Measurements from ENCODE around the gene TRAF7. TPM values are rescaled to one million over a fixed set of nuclear protein-coding genes. Genes with fewer than 3 reads are reported as not detected.
"Not testable (repeated sequence)": the region's sequence is repeated elsewhere in the genome, so short reads cannot be mapped to it uniquely, and the experiment has no call there.

Gene TRAF7
- total RNA-seq, 1 experiment from 2014 or later: 160 TPM

GRCh38 chr16:2203119-2203688, 47.6 kb downstream of the TRAF7 start:
- CTCF ChIA-PET: interaction anchor here (3.0 kb wide), 1 partner anchor 8 kb away, joined by 11 read pairs; no protein-coding TSS in a partner anchor
- H3K9me3 ChIP-seq (ENCODE audit: control insufficient read depth in 1 of 2, insufficient read depth in 1 of 2, low read depth in 1 of 2, low read length in 2 of 2); H3K4me2 ChIP-seq (ENCODE audit: low read length); H3K9ac ChIP-seq (ENCODE audit: low read length); H3K9me2 ChIP-seq (ENCODE audit: insufficient read depth); ATAC-seq; H4K20me1 ChIP-seq (ENCODE audit: insufficient read depth); DNase-seq (ENCODE audit: low read depth, low spot score); intact Hi-C loops (cut with micrococcal nuclease); H3K27me3 ChIP-seq (ENCODE audit: insufficient read depth, low read length); BruUV-seq (replicated peaks); H3K4me3 ChIP-seq (replicated peaks in 1 of 2; ENCODE audit: low read depth in 1 of 2, low read length in 2 of 2); H3K27ac ChIP-seq (ENCODE audit: low read depth, low read length); H2AFZ ChIP-seq (ENCODE audit: low read depth, low read length, poor library complexity, severe bottlenecking): not testable (repeated sequence)
- Histone ChIP-seq H3K79me2 (ENCODE audit: insufficient read depth, low read length) (peaks cover 20% of the 10 kb centered on the region), H3K36me3 (ENCODE audit: control insufficient read depth in 1 of 2, insufficient read depth in 2 of 2, low read length in 2 of 2) (peaks cover 3 to 16% of the 10 kb centered on the region in 2 experiments; a peak in 3 of 4 replicates), H3K4me1 (ENCODE audit: control insufficient read depth in 1 of 2, insufficient read depth in 2 of 2, low read length in 2 of 2) (peaks cover 5 to 23% of the 10 kb centered on the region in 2 experiments)
- POLR2A ChIA-PET: interaction anchor here (1.1 to 1.2 kb wide), 3 partner anchors 12 to 49 kb away, joined by 3 to 6 read pairs (median 3); partner anchors contain the start of gene TRAF7
- RAD21 ChIA-PET (ENCODE audit: low non-redundant PET in 1 of 2, low total read pairs in 2 of 2, uncharacterized antibody in 2 of 2, unreplicated experiment in 2 of 2): interaction anchor here in 1 of 2 experiments (0.6 kb wide), 1 partner anchor 173 kb away, joined by 4 read pairs; no protein-coding TSS in a partner anchor

GRCh38 chr16:2204416-2205103, 49.0 kb downstream of the TRAF7 start:
- Histone ChIP-seq H3K4me3 (replicated peaks in 1 of 2; ENCODE audit: low read depth in 1 of 2, low read length in 2 of 2) (peak overlapping the region; percentile 81 to 86), H3K4me2 (ENCODE audit: low read length) (peak overlapping the region; percentile 99), H3K27me3 (ENCODE audit: insufficient read depth, low read length) (no peaks in the 10 kb centered on the region), H3K36me3 (ENCODE audit: control insufficient read depth in 1 of 2, insufficient read depth in 2 of 2, low read length in 2 of 2) (peaks cover 4 to 19% of the 10 kb centered on the region in 2 experiments; a peak in 3 of 4 replicates), H2AFZ (ENCODE audit: low read depth, low read length, poor library complexity, severe bottlenecking) (no peak overlapping the region), H3K27ac (ENCODE audit: low read depth, low read length) (peak overlapping the region; percentile 94), H3K9ac (ENCODE audit: low read length) (peak overlapping the region; percentile 81), H3K79me2 (ENCODE audit: insufficient read depth, low read length) (peaks cover 20% of the 10 kb centered on the region), H3K4me1 (ENCODE audit: control insufficient read depth in 1 of 2, insufficient read depth in 2 of 2, low read length in 2 of 2) (peaks cover 5 to 23% of the 10 kb centered on the region in 2 experiments), H3K9me2 (ENCODE audit: insufficient read depth) (no peaks in the 10 kb centered on the region), H4K20me1 (ENCODE audit: insufficient read depth) (no peaks in the 10 kb centered on the region), H3K9me3 (ENCODE audit: control insufficient read depth in 1 of 2, insufficient read depth in 1 of 2, low read depth in 1 of 2, low read length in 2 of 2) (no peaks in the 10 kb centered on the region)
- DNase-seq (ENCODE audit: low read depth, low spot score) (no peak), ATAC-seq (peak; percentile 12)
- TF ChIP-seq ZNF274 (IDR thresholded peaks at IDR 0.05; ENCODE audit: low read depth, low read length): no peak
- no peak for TF ChIP-seq ELF1 (IDR thresholded peaks at IDR 0.05; ENCODE audit: borderline replicate concordance, low read depth)
- TF ChIP-seq ZFX (IDR thresholded peaks at IDR 0.05): no peak
- no peak for TF ChIP-seq ATF3 (IDR thresholded peaks at IDR 0.05)
- TF ChIP-seq TCF7L2 (IDR thresholded peaks at IDR 0.05; ENCODE audit: borderline replicate concordance, extremely low read depth, insufficient read depth, insufficient read length): no peak
- TF ChIP-seq EGR1 (IDR thresholded peaks at IDR 0.05; ENCODE audit: low read depth): no peak
- no peak for TF ChIP-seq FOSL1 (IDR thresholded peaks at IDR 0.05; ENCODE audit: low read depth)
- TF ChIP-seq CBX3 (IDR thresholded peaks at IDR 0.05; ENCODE audit: low read depth): no peak
- no peak for TF ChIP-seq ZBTB33 (IDR thresholded peaks at IDR 0.05; ENCODE audit: extremely low read depth, insufficient replicate concordance, low read length)
- ChIA-PET RAD21 (ENCODE audit: low non-redundant PET in 1 of 2, low total read pairs in 2 of 2, uncharacterized antibody in 2 of 2, unreplicated experiment in 2 of 2) (interaction anchor here in 1 of 2 experiments (0.6 kb wide), 1 partner anchor 231 kb away, joined by 3 read pairs; no protein-coding TSS in a partner anchor), CTCF (interaction anchor here (3.0 kb wide), 1 partner anchor 10 kb away, joined by 11 read pairs; no protein-coding TSS in a partner anchor), POLR2A (interaction anchor here (0.9 to 1.2 kb wide), 5 partner anchors 11 to 240 kb away, joined by 3 to 6 read pairs (median 3); partner anchors contain the start of genes RPS2 and TRAF7)
- intact Hi-C loops (cut with micrococcal nuclease): no loop called here
- TSS peak; percentile 70 for BruUV-seq (replicated peaks)
